Karpas-422 (cell line): ENCODE data around the gene RELCH. TPM values are rescaled to one million over a fixed set of nuclear protein-coding genes. Genes with fewer than 3 reads are reported as not detected.

Experiments
- DNase-seq: peaks from one replicate; pipeline ENCODE4 v3.0.0-alpha.2; 2015
- H2AFZ ChIP-seq: fragments of 200-600 bp; sonication (generic); 2 replicates; pipeline ENCODE4 v1.6.1; 2014; ENCODE audit warnings: antibody characterized with exemption, low read length, mixed read lengths
- H3K27ac ChIP-seq: fragments of 200-600 bp; sonication (generic); 2 replicates; pipeline ENCODE4 v1.5.1; 2014; ENCODE audit warnings: mild to moderate bottlenecking, low read length, moderate library complexity
- H3K27me3 ChIP-seq: fragments of 200-600 bp; sonication (generic); 2 replicates; pipeline ENCODE4 v1.6.1; 2014; ENCODE audit warnings: low read length, mixed read lengths
- H3K36me3 ChIP-seq: fragments of 200-600 bp; sonication (generic); 2 replicates; pipeline ENCODE4 v1.6.1; 2014; ENCODE audit warnings: low read length, mixed read lengths; ENCODE audit not compliant: insufficient read depth
- H3K4me1 ChIP-seq: fragments of 200-600 bp; sonication (generic); 2 replicates; pipeline ENCODE4 v1.6.1; 2014; ENCODE audit warnings: mild to moderate bottlenecking, low read length, mixed read lengths
- H3K4me2 ChIP-seq: fragments of 200-600 bp; sonication (generic); 2 replicates; pipeline ENCODE4 v1.6.1; 2014; ENCODE audit warnings: low read length, low read depth, mild to moderate bottlenecking; ENCODE audit not compliant: poor library complexity, severe bottlenecking
- H3K4me3 ChIP-seq: fragments of 200-600 bp; sonication (generic); 2 replicates; pipeline ENCODE4 v1.5.1; 2014; ENCODE audit warnings: mild to moderate bottlenecking, antibody characterized with exemption, low read length, mixed read lengths
- H3K79me2 ChIP-seq: fragments of 200-600 bp; sonication (generic); 2 replicates; pipeline ENCODE4 v1.6.1; 2014; ENCODE audit warnings: mild to moderate bottlenecking, low read length, mixed read lengths
- H3K9ac ChIP-seq: fragments of 200-600 bp; sonication (generic); 2 replicates; pipeline ENCODE4 v1.6.0; 2014; ENCODE audit warnings: low read length
- H3K9me2 ChIP-seq: fragments of 200-600 bp; sonication (generic), shearing (Covaris generic); replicated peaks from 2 replicates; pipeline ENCODE4 v1.6.0; 2014; ENCODE audit warnings: mild to moderate bottlenecking, low read length, moderate library complexity; ENCODE audit not compliant: insufficient read depth
- H3K9me3 ChIP-seq: fragments of 300-700, 200-600 bp; sonication (generic); 2 replicates; pipeline ENCODE4 v1.6.1; 2014; ENCODE audit warnings: low read length, mixed read lengths
- H4K20me1 ChIP-seq: fragments of 200-600 bp; sonication (generic); 2 replicates; pipeline ENCODE4 v1.6.1; 2014; ENCODE audit warnings: mild to moderate bottlenecking, antibody characterized with exemption, low read length, low read depth; ENCODE audit not compliant: insufficient read depth
- total RNA-seq: library from RNA; depleted of rRNA; stranded (reverse); fragments of >200 nt; shearing (Covaris generic); gene quantifications from 2 replicates; pipeline ENCODE4 v1.2.3, GENCODE V29; 2014; ENCODE audit warnings: low replicate concordance

RELCH gene
- total RNA-seq, 1 experiment from 2014 or later = 91.9 TPM

DNA sequence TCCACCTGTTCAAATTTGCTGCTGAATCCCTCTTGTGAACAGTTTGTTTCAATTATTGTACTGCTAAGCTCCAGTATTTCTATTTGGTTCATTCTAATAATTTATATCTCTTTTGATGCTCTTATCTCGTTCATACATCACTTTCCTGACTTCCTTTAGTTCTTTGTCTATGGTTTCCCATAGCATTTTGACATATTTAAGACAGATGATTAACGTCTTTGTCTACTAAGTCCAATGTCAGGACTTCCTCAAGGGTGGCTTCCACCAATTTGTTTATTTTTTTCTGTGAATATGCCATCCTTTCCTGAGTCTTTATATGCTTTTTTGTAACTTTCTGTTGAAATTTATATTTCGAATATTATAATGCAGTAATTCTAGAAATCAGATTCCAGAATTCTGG, 9.8 kb upstream of the RELCH start:
- no peak overlapping the region for H3K9ac ChIP-seq
- H3K4me3 ChIP-seq = no peak overlapping the region
- no peaks in the 10 kb centered on the region for H3K27me3 ChIP-seq
- no peaks in the 10 kb centered on the region for H3K9me2 ChIP-seq
- H3K4me2 ChIP-seq = no peak overlapping the region
- DNase-seq = no peak
- H3K79me2 ChIP-seq = peaks cover 97% of the 10 kb centered on the region
- H2AFZ ChIP-seq = no peak overlapping the region
- H3K4me1 ChIP-seq = peaks cover 36% of the 10 kb centered on the region
- no peaks in the 10 kb centered on the region for H3K9me3 ChIP-seq
- H3K36me3 ChIP-seq = 0 out of 2 replicates have a peak, but pooled peaks cover 7% of the 10 kb centered on the region
- H4K20me1 ChIP-seq = no peaks in the 10 kb centered on the region
- no peak overlapping the region for H3K27ac ChIP-seq

- no peaks in the 10 kb centered on the region for H3K27me3 ChIP-seq
- DNase-seq = peak; percentile 72
- 0 out of 2 replicates have a peak overlapping the region, but pooled peaks have one; percentile 7 for H3K9ac ChIP-seq
- no peaks in the 10 kb centered on the region for H3K9me3 ChIP-seq
- H3K36me3 ChIP-seq = 0 out of 2 replicates have a peak, but pooled peaks cover 2% of the 10 kb centered on the region
- no peaks in the 10 kb centered on the region; the same call in 1 of the 2 replicates for H4K20me1 ChIP-seq
- 0 out of 2 replicates have a peak overlapping the region, but pooled peaks have one; percentile 8 for H3K4me3 ChIP-seq
- H2AFZ ChIP-seq = no peak overlapping the region
- H3K79me2 ChIP-seq = peaks cover 96% of the 10 kb centered on the region
- H3K4me1 ChIP-seq = peaks cover 49% of the 10 kb centered on the region
- peak overlapping the region; percentile 37 for H3K4me2 ChIP-seq
- peak overlapping the region; percentile 78 for H3K27ac ChIP-seq
- H3K9me2 ChIP-seq = no peaks in the 10 kb centered on the region
Measured at GRCh38 chr18:62179213-62179612, 7.8 kb upstream of the RELCH start.

DNA sequence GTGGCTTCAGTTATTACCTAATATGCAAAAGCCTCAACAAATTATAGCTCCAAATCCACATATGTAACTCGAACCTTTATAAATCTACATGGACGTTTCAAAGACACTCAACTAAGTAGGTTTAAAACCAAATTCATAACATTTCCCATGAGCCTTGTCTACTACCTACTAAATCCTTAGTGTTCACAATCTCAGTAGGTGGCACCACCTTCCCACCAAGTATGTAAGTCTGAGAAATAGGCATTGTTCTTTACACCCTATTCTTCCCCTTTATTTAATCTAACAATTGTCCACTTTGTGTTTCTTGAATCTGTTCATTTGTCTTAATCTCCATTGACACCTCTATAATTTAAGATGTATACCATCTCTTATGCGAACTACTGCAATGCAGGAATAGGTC, 4.8 kb upstream of the RELCH start:
- Histone ChIP-seq H3K9me3 (no peaks in the 10 kb centered on the region), H3K27me3 (no peaks in the 10 kb centered on the region), H3K4me3 (no peak overlapping the region), H3K9ac (no peak overlapping the region), H4K20me1 (peaks cover under 1% of the 10 kb centered on the region; the same call in 1 of the 2 replicates), H3K27ac (no peak overlapping the region), H3K4me2 (no peak overlapping the region), H3K9me2 (no peaks in the 10 kb centered on the region), H2AFZ (no peak overlapping the region), H3K36me3 (no peaks in the 10 kb centered on the region), H3K4me1 (peaks cover 67% of the 10 kb centered on the region), H3K79me2 (peaks cover 95% of the 10 kb centered on the region)
- DNase-seq = no peak

DNA sequence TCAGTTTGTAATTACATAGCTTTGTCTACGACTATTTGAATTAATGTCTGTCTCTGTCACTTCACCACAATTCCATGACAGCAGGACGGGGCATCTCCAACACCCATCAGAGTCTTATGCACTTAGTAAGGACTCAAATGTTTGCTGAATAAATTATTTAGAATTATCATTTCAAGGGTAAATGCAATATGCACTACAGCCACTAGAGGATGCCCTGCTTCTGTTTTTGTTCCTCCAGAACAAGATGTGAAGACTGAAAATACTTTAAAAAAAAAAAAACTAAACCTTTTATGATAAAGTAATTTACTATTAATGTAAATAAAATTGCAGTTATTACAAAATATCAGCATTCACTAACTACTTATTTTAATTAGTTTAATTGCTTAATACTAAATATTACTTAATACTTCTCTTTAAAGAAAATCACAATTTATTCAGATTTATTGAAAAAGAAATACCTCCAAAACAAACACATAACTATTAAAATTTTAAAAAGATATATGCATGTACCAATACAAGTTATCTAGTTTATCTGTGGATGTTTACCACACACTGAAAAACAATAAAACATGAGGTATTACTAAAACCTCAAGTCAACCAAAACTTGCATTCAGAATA, 3.4 kb upstream of the RELCH start:
- peak overlapping the region; percentile 83 for H3K4me2 ChIP-seq
- H3K27me3 ChIP-seq = no peaks in the 10 kb centered on the region
- H3K36me3 ChIP-seq = no peaks in the 10 kb centered on the region
- peaks cover 15% of the 10 kb centered on the region for H4K20me1 ChIP-seq
- H3K9me2 ChIP-seq = no peaks in the 10 kb centered on the region
- peak overlapping the region; percentile 95; the same call in 1 of the 2 replicates for H3K4me3 ChIP-seq
- H3K9ac ChIP-seq = peak overlapping the region; percentile 52; the same call in 1 of the 2 replicates
- H3K4me1 ChIP-seq = peaks cover 61% of the 10 kb centered on the region
- H3K9me3 ChIP-seq = no peaks in the 10 kb centered on the region
- H2AFZ ChIP-seq = no peak overlapping the region
- peak; percentile 88 for DNase-seq
- H3K79me2 ChIP-seq = peaks cover 95% of the 10 kb centered on the region
- 0 out of 2 replicates have a peak overlapping the region, but pooled peaks have one; percentile 44 for H3K27ac ChIP-seq

GRCh38 chr18:62186499-62186773, 619 bp upstream of the RELCH start:
- H3K27ac ChIP-seq = no peak overlapping the region
- peak overlapping the region; percentile 19 for H2AFZ ChIP-seq
- H3K9me2 ChIP-seq = no peaks in the 10 kb centered on the region
- peak overlapping the region; percentile 83 for H3K4me2 ChIP-seq
- H3K9ac ChIP-seq = peak overlapping the region; percentile 82
- peaks cover 23% of the 10 kb centered on the region for H3K36me3 ChIP-seq
- H3K79me2 ChIP-seq = peaks cover 96% of the 10 kb centered on the region
- no peaks in the 10 kb centered on the region for H3K27me3 ChIP-seq
- H3K9me3 ChIP-seq = no peaks in the 10 kb centered on the region
- DNase-seq = no peak
- H4K20me1 ChIP-seq = peaks cover 16% of the 10 kb centered on the region
- peaks cover 52% of the 10 kb centered on the region for H3K4me1 ChIP-seq
- peak overlapping the region; percentile 95 for H3K4me3 ChIP-seq

- peak overlapping the region; percentile 84 for H3K4me2 ChIP-seq
- H3K4me1 ChIP-seq = peaks cover 46% of the 10 kb centered on the region
- peak overlapping the region; percentile 97 for H3K9ac ChIP-seq
- peak overlapping the region; percentile 95 for H3K4me3 ChIP-seq
- DNase-seq = peak; percentile 70
- peaks cover 29% of the 10 kb centered on the region for H3K36me3 ChIP-seq
- H4K20me1 ChIP-seq = peaks cover 16% of the 10 kb centered on the region
- peak overlapping the region; percentile 7; the same call in 1 of the 2 replicates for H3K27ac ChIP-seq
- peaks cover 96% of the 10 kb centered on the region for H3K79me2 ChIP-seq
- no peaks in the 10 kb centered on the region for H3K27me3 ChIP-seq
- no peaks in the 10 kb centered on the region for H3K9me2 ChIP-seq
- H3K9me3 ChIP-seq = no peaks in the 10 kb centered on the region
- H2AFZ ChIP-seq = no peak overlapping the region; the same call in 1 of the 2 replicates
Measured at GRCh38 chr18:62187543-62188510, 772 bp downstream of the RELCH start.

GRCh38 chr18:62189208-62189607, 2.2 kb downstream of the RELCH start:
- Histone ChIP-seq H3K27me3 (no peaks in the 10 kb centered on the region), H3K36me3 (peaks cover 34% of the 10 kb centered on the region), H3K27ac (no peak overlapping the region), H3K4me1 (peaks cover 35% of the 10 kb centered on the region), H4K20me1 (peaks cover 21% of the 10 kb centered on the region), H3K9me3 (no peaks in the 10 kb centered on the region), H3K79me2 (peaks cover 97% of the 10 kb centered on the region), H2AFZ (no peak overlapping the region), H3K9me2 (no peaks in the 10 kb centered on the region), H3K4me2 (peak overlapping the region; percentile 84), H3K9ac (peak overlapping the region; percentile 97), H3K4me3 (peak overlapping the region; percentile 95)
- no peak for DNase-seq

- Histone ChIP-seq H4K20me1 (peaks cover 5% of the 10 kb centered on the region), H3K9ac (no peak overlapping the region), H3K36me3 (peaks cover 32% of the 10 kb centered on the region), H3K4me1 (0 out of 2 replicates have a peak, but pooled peaks cover 6% of the 10 kb centered on the region), H3K9me2 (no peaks in the 10 kb centered on the region), H3K9me3 (no peaks in the 10 kb centered on the region), H3K27ac (no peak overlapping the region), H3K27me3 (no peaks in the 10 kb centered on the region), H3K79me2 (peaks cover 100% of the 10 kb centered on the region), H3K4me2 (no peak overlapping the region), H2AFZ (no peak overlapping the region), H3K4me3 (no peak overlapping the region)
- no peak for DNase-seq
Measured at GRCh38 chr18:62196079-62196478, 9.0 kb downstream of the RELCH start.
